HG03558 (cell line): ENCODE measurements around the gene PHF19.
A peak's percentile ranks its signal among the peaks of the same experiment; 100 is the strongest.

Experiments used
- ATAC-seq: cut with Tn5 transposase; IDR thresholded peaks from one replicate; pipeline ENCODE4 v1.9.1; 2021; ENCODE audit warnings: moderate number of reproducible peaks; ENCODE audit not compliant: unreplicated experiment; ENCODE audit errors: extremely low read depth

PHF19 gene

DNA sequence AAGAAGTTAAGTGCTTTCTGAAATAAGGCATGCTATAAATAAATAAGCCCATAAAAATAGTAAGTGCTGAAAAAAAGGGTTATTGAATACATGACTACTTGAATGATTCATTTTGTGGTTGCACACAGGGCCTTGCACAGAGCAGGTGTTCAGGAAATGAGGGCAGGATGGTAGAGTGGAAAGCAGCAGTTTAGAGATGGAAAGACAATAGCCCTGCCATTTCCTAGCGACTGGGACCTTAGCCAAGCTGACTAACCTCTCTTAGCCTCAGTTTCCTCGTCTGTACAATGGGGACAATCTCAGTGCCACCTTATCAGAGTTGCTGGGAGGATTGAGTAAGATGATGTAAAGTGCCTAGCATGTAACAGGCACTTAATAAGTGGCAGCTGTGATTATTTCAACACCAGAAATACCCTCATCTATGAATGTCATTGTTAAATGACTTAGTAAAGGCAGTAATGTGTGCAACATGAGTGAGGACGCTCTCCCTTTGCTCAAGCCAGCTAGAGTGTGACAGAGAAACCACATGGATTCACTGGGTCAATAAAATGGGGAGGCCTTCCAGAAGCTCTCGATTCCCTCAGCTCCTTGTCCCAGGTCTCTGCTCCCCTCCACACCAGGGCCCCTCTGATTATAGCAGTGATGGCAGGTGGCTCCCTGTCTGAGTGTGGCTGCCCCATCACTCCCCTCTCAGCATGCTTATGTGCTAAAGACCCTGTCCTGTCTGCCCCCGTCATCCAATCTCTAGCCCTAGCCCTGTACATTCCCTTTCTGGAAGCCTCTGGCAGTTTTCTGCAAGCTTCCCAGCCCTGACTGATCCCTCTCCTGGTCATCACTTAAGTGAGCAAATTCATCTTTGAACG is 16.0 kb upstream of the PHF19 start:
- ATAC-seq = peak; percentile 40

DNA sequence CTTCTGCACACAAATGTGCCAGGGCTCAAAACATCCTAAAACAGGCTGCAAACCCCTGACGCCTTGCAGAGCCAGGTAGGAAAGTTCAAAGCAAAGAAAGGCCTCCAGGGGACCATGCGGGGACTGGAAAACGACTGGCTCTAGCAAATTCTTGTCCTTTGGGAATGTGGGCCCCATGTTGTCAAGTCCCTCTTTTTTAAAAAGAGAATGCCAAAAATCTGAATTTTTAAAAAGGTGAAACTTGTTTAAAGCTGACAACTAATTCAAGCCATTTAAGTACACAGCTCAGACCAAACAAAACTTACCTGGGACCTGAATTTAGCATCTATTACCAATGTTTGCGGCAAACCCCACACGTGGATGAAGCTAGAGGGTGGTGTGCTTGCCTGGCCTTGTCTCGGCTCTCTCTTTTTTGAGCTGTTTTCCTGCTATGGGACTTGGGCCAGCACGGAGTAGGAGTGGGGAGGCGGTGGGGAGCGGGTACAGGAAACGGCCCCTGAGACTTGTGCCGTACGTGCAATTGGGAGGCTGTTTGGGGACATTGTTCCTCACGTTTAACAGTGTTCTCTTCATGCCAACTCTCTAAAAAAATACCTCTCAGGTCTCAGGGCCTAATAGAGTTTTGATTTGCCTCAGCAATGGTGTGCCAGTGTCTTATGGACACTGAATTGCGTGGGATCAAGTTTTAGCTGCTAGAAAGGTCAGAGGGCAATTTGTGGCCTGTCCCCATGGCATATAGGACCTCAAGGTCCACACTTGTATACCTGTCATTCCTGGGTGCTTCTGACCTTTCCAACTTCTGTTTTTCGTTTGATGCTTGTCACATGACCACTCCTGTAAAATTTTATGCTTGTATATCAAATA is 15.1 kb upstream of the PHF19 start:
- peak; percentile 22 for ATAC-seq

DNA sequence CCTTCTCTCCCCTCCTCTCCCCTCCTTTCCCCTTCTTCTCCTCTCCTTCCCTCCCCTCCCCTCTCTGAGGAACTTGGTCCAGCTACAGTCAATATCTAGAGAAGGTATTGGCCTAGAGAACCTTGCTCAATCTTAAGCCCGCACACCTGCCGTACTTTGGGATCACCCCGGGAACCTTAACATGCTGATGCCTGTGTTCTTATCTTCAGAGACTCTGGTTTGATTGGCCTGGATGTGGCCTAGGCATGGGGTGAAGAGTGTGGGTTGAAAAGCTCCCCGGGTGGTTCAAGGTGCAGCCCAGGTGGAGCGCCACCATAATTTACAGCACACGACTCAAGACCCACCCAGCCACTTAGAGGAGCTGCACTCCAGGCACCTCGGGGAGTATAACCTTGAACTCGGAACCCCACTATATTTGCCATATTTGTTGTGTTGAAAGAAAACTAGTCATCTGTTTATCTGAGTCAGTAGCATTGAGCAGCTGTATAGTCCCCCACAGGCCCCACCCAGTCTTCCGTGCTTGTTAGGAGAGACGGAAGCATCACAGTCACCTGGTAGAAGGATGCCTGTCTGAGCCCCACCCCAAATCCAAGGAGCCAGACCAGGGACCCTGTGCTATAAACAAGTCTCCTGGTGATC is 14.4 kb upstream of the PHF19 start:
- ATAC-seq = no peak

DNA sequence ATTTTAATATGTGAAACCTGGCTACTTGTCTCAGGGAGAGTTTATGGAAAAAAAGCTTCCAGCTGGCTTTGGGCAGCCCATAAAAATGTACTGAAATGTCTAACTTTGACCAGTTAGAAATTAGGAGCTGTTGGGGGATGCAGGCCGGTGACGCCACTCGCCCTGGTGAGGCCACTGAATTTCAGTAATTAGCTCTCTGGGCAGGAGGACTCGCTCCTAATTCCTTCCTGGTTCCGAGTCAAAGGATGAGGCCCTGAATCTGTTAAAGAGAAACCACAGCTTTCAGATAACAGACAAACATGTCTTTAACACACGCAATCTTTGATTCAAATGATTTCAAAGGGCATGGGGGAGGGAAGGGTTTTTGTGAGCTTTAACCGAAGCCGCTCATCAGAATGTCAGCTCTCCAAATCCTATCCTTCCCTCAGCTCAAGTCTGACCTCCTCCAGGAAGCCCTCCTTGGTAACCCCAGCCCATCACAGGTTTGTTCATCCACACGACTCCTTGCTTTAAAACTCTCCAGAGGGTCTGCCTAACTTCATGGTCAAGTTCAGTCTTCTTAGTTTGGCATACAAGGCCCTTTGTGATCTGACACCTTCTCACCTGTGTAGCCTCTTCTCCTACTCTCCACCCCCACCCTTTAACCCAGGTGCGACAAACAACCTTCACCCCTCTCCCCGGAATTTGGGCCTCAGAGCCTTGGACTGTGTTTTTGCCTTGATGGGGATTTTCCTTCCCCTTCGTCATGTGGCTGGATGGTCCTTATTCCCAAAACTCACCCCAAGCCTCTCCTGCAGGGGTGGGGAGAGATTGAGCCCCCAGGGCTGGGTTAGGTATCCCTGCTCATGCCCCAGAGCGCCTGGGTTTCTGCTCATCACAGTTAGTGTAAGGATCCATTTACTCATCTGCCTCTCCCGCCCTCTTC is 13.6 kb upstream of the PHF19 start:
- ATAC-seq = no peak

- no peak for ATAC-seq
These were observed 12.8 kb upstream of the PHF19 start for GRCh38 chr9:120889606-120890271.

DNA sequence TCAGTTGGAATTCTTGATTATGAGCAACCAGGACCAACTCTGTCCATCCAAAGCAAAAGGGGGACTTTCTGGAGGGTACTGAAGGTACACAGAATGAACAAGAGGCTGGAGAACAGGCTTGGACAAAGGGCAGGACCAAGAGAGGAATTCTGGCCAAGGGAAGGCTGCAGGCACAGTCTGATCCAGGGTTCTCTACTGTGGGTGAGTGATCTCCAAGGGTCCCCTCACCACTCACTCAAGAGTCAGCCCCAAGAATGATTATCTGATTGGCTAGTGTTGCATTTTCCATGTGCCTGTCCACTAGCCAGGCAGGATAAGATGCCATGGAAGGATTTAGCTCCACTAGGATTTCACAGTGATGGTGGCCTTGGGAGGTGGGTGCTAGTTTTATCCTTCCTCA is 11.6 kb upstream of the PHF19 start:
- ATAC-seq = no peak

DNA sequence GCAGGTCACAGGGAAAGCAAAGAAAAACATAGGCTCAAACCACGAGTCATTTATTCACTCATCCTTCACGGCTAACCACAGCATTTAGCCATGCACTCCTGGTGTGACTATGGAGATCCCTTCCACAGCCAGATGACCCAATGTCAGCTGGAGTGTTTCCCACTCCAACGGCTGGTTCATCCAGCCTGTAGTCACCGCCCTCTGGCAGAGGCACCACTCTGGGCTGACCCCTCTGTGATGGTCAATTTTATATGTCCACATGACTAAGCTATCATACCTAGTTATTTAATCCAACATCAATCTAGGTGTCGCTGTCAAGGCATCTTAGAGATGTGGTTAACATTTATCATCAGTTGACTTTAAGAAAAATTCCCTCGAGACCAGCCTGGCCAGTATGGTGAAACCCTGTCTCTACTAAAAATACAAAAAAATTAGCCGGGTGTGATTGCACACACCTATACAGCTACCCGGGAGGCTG is 9.5 kb upstream of the PHF19 start:
- no peak for ATAC-seq

DNA sequence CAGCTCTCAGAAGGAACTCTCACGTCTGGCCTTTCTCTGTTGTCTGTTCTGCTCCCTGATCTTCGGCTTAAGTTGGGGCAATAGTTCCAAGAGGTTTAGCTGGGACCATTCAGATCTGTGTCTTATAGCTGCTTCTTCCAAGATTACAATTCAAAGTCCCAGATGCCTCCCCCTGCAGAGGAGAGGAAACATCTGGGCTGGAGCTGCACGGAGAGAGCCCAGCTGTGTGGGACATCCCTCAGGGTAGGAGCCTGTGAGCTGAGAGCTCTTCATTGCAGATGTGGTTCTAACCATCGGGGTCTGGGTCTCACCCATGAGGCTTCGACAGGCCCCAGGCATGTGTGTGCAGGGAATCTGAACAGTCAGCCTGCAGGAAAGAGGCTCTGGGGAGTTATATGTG is 9.0 kb upstream of the PHF19 start:
- no peak for ATAC-seq

DNA sequence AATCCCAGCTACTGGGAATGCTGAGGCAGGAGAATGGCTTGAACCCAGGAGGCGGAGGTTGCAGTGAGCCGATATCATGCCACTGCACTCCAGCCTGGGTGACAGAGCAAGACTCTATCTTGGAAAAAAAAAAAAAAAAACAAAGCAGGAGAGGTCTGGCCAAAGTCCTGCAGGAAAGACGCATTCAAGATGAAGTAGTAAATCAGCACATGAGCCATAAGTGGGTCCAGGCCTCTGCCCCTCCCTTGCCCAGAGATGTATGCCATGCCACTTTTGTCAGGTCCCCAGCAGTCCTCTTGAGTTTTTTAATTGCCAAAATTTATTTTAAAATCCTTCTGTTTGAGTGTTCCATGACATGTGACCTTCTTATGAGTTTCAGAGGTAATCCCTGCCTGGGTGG is 8.5 kb upstream of the PHF19 start:
- ATAC-seq = no peak

DNA sequence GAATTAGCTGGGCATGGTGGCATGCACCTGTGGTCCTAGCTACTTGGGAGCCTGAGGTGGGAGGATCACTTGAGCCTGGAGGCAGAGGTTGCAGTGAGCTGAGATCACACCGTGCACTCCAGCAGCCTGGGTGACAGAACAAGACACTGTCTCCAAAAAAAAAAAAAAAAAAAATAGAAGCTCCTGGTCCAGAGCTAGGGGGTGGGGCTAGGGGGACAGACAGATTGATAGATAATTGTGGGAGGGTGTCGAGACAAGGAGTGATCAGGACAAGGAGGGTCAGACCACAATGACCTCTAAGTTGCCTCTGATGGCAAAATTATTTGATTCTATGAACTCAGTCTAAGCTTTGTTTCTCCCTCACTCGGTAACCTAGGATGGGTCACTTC is 6.6 kb upstream of the PHF19 start:
- no peak for ATAC-seq

- ATAC-seq = no peak
These were observed 6.1 kb upstream of the PHF19 start for GRCh38 chr9:120882935-120883607.

DNA sequence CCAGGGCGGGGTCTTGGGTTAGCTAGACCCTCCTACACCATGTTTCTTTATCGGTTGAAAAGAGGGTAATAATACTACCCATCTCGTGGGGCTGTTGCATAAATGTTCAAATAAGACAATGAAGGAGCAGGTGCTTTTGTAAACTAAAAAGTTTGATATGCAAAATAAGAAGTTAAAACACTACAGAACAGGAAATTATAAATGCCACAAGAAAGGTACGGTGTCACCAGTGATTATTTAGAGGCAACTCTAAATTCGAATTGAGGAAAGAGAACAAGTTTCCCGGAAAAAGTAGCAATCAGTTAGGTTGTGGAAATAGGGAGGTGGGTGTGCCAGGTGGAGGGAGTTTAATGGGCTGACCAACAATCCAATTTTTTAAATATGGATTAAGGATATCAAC is 2.5 kb upstream of the PHF19 start:
- no peak for ATAC-seq

DNA sequence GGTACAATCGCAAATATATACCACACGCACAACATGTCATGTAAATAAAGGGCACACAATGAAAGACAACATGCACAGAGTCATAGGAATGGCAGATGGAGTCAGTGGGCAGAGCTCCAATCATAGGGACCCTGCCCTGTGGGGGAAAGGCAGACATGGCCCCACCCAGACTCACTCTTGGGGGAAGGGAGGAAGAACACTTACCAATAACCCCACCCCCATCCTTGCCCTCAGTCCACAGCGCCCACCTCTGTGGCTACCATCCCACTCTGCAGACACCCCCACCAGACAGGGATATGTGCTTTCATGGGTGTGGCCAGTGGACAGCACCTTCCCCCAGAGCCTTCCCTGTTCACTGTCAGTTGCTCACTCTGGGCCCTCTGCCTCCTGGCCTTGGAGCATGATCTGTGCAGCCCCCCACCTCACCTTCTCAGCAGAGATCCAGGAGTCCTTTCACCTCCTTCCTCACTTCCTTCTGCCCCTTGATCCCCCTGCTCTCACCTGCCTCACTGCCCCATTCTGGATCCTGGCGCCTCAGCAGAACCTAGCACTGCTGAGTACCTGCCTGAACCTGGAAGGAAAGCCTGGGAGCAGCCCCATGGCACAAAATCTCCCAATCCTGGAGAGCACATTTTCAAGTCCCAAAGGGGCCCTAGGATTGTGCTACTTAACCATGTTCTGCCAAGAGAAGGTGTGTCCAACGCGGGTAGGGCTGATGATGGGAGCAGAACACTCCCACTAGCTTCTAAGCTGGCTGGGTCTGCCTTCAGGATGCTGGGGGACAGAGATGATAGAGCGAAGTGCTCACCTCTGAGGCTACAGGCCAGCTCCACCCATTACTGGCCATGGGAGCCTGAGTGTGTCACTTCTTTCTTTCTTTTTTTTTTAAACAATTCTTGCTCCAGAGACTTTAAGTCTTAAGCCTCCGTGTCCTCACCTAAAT is 1.5 kb upstream of the PHF19 start:
- no peak for ATAC-seq

DNA sequence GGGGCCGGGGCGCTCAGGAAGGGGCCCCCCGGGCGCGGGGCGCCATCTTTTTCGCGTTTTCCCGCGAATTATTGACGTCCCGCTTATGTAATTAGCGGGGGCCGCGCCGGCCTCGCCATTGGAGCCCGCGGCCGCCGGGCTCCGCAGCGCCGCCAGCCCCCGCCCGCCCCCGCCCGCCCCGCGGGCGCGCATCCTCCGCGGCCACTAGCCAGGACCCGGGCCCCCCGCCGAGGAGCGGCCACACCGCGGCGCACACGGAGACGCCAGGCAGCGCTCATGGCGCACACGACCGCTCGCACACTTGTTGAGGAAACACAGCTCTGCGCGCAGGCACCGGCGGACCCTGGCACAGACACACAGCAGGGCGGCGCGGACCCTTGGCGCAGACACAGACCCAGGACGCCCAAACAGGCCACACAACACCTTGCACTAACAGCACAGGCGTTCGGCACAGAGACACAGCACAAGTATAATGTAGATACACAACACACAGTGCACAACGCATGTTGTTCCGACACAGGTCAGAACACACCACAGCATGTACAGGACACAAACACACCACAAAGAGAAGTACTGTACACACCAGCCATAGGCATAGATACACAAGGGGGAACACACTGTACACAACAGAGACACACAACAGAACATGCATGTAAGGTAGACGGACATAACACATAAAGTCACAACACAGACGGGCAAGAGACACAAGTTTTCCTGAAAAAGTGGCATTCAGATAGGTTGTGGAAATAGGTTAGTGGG is 467 bp upstream of the PHF19 start:
- ATAC-seq = no peak

DNA sequence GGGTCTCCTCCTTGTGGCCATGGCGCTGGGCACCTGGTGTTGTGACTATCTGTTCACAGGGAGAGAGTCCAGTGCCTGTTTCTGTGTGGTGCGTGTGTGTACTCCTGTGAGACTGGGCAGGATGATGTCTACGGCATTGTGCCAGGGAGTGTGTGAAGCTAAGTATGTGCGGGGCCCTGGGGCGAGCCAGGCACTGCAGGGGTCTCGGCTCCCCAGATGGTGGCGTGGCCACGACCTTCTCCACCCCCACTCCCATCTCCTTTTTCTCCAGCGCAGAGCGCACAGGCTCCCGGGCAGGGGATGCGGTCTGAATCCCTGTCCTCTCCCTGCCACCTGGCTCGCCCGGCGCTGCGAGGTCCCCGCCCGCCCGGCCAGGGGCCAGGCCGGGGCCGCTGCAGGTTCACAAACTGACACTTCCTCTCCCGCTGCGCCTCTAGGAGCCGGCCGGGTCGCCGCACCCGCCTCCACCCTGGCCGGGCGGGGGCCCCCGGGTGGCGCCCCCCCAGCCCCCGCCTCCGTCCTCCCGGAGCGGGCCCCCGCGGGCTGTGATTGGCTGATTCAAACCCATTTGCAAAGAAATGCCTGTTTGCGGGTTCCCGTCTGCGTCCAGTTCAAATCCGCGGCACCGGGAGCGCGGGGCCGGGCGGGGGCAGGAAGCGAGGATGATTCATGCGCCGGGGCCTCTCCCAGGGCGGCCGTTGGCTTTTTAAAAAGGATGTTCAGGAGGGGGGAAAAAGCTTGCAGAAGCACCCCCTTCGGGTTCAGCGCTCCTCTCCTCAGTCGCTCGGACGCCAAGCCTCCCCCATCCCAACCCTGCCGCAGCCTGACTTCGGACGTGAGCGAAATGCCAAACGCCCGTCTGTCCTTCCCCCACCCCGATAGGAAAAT is 790 bp downstream of the PHF19 start:
- ATAC-seq = peak; percentile 30

GRCh38 chr9:120875643-120875953 is 1.4 kb downstream of the PHF19 start:
- no peak for ATAC-seq
